ENCODE data around the gene RAB15. TPM values are rescaled to one million over a fixed set of nuclear protein-coding genes. Genes with fewer than 3 reads are reported as not detected.

RAB15 gene
- total and polyA plus RNA-seq, 2 donors (not counting 3 experiments of a cell fraction or from before 2014, with no cell fraction given), result 24.9 to 33.3 TPM

- H3K36me3 ChIP-seq (ENCODE audit: control insufficient read depth in 2 of 2, extremely low read depth in 1 of 2, insufficient read depth in 2 of 2, low read length in 2 of 2), result peaks cover 0 to 2% of the 10 kb centered on the region in 2 experiments
- no peaks in the 10 kb centered on the region for H3K9me1 ChIP-seq (replicated peaks; ENCODE audit: control insufficient read depth, extremely low read depth, insufficient read depth, low read length)
- no peak overlapping the region for H2AFZ ChIP-seq (ENCODE audit: low read depth, low read length)
- dilution Hi-C loops (cut with MboI; ENCODE audit: extremely low pct_ligation_motif_present, low sequenced_read_pairs) (no loop called here), intact Hi-C loops (cut with micrococcal nuclease) (no loop called here)
- H3K27ac ChIP-seq (ENCODE audit: insufficient read depth, low read depth, low read length), result no peak overlapping the region
- H3K79me2 ChIP-seq (ENCODE audit: control insufficient read depth, insufficient read depth, low read length), result no peaks in the 10 kb centered on the region
- H3K9me3 ChIP-seq (replicated peaks; ENCODE audit: control insufficient read depth, insufficient read depth, low read length), result no peaks in the 10 kb centered on the region
- no peak overlapping the region for H3K4me3 ChIP-seq (replicated peaks in 1 of 3; ENCODE audit: insufficient read depth in 1 of 3, low read depth in 1 of 3, low read length in 3 of 3)
- no peaks in the 10 kb centered on the region for H3K27me3 ChIP-seq (ENCODE audit: control insufficient read depth in 2 of 2, insufficient read depth in 2 of 2, low read length in 2 of 2)
- POLR2A ChIA-PET, result no interaction called here
- CTCF ChIA-PET, result no interaction called here
- FAIRE-seq, result no peak
- no TSS peak for BruUV-seq (replicated peaks)
- H4K20me1 ChIP-seq (replicated peaks; ENCODE audit: control insufficient read depth, extremely low read depth, insufficient read depth, low read length), result no peaks in the 10 kb centered on the region
- H3K4me1 ChIP-seq (ENCODE audit: control insufficient read depth, extremely low read depth, insufficient read depth, low read length), result no peaks in the 10 kb centered on the region
- TF ChIP-seq GATA2 (IDR thresholded peaks at IDR 0.05; ENCODE audit: insufficient read depth, insufficient read length, low read depth, low read length) (no peak), POLR2A (IDR thresholded peaks at IDR 0.05; ENCODE audit: low read depth, low read length) (no peak), FOS (IDR thresholded peaks at IDR 0.05; ENCODE audit: borderline replicate concordance, insufficient read depth, low read length) (no peak), MYC (IDR thresholded peaks at IDR 0.05; ENCODE audit: low read depth, low read length) (no peak)
- no peak overlapping the region for H3K9ac ChIP-seq (replicated peaks; ENCODE audit: extremely low read depth, insufficient read depth, low read length)
- peak; percentile 16 for DNase-seq (ENCODE audit: low read depth, low spot score)
- H3K4me2 ChIP-seq (ENCODE audit: insufficient read depth, low read length), result no peak overlapping the region
These were observed 34.3 kb downstream of the RAB15 start for GRCh38 chr14:64937821-64938193.

DNA sequence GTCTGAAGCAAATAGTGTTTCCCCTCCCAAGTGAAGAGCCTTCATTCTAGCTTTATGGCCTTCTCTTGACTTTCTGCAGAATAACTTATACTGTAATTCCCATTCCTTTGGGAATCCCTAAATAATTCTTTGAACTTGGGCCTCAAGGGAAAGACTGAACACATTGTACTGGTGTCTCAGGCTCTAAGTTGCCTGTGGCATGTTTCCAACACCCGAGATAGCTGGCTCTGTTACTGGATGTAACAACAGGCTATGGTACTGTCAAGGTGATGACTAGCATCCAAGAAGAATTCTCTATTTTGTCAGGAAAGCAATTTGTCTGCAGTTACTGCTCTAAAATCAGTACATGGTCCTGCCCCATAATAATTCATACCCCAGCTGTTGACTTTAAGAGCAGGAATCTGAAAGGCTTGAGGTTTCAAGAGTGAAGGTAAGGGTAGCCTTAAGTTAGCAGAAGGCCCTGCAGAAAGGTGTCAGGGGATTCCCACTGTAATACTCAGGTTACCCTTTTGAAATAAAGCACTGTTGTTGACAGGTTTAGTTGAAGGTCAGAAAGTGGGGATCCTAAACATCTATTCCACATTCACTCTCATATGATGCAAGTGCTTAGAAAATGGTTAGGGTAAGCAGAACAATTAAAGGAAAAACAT is 34.8 kb downstream of the RAB15 start:
- H2AFZ ChIP-seq (ENCODE audit: low read depth, low read length), result no peak overlapping the region
- peaks cover 0 to 2% of the 10 kb centered on the region in 2 experiments for H3K36me3 ChIP-seq (ENCODE audit: control insufficient read depth in 2 of 2, extremely low read depth in 1 of 2, insufficient read depth in 2 of 2, low read length in 2 of 2)
- H3K27me3 ChIP-seq (ENCODE audit: control insufficient read depth in 2 of 2, insufficient read depth in 2 of 2, low read length in 2 of 2), result no peaks in the 10 kb centered on the region
- H3K4me2 ChIP-seq (ENCODE audit: insufficient read depth, low read length), result no peak overlapping the region
- H4K20me1 ChIP-seq (replicated peaks; ENCODE audit: control insufficient read depth, extremely low read depth, insufficient read depth, low read length), result no peaks in the 10 kb centered on the region
- BruUV-seq (replicated peaks), result no TSS peak
- H3K9me3 ChIP-seq (replicated peaks; ENCODE audit: control insufficient read depth, insufficient read depth, low read length), result no peaks in the 10 kb centered on the region
- ChIA-PET POLR2A (interaction anchor here (0.6 kb wide), 1 partner anchor 23 kb away, joined by 3 read pairs; no protein-coding TSS in a partner anchor), CTCF (interaction anchor here (1.2 to 2.2 kb wide), 4 partner anchors 7 to 114 kb away, joined by 4 to 15 read pairs (median 7); no protein-coding TSS in a partner anchor)
- H3K79me2 ChIP-seq (ENCODE audit: control insufficient read depth, insufficient read depth, low read length), result no peaks in the 10 kb centered on the region
- dilution Hi-C loops (cut with MboI; ENCODE audit: extremely low pct_ligation_motif_present, low sequenced_read_pairs) (no loop called here), intact Hi-C loops (cut with micrococcal nuclease) (no loop called here)
- H3K4me1 ChIP-seq (ENCODE audit: control insufficient read depth, extremely low read depth, insufficient read depth, low read length), result no peaks in the 10 kb centered on the region
- no peak for DNase-seq (ENCODE audit: low read depth, low spot score)
- no peaks in the 10 kb centered on the region for H3K9me1 ChIP-seq (replicated peaks; ENCODE audit: control insufficient read depth, extremely low read depth, insufficient read depth, low read length)
- no peak overlapping the region for H3K9ac ChIP-seq (replicated peaks; ENCODE audit: extremely low read depth, insufficient read depth, low read length)
- peak; percentile 54 for FAIRE-seq
- no peak overlapping the region for H3K4me3 ChIP-seq (replicated peaks in 1 of 3; ENCODE audit: insufficient read depth in 1 of 3, low read depth in 1 of 3, low read length in 3 of 3)
- no peak for TF ChIP-seq GATA2 (IDR thresholded peaks at IDR 0.05; ENCODE audit: insufficient read depth, insufficient read length, low read depth, low read length)
- H3K27ac ChIP-seq (ENCODE audit: insufficient read depth, low read depth, low read length), result no peak overlapping the region

Measured in endothelial cell of umbilical vein (primary cell).